HCT116 (cell line): ENCODE data around the gene DENND1C.

Source experiments
- CEBPB ChIP-seq: IDR thresholded peaks from 2 replicates; pipeline ENCODE4 v1.6.1; 2012; ENCODE audit warnings: low read depth
- EGR1 ChIP-seq: IDR thresholded peaks from 2 replicates; pipeline ENCODE4 v1.6.1; 2012; ENCODE audit warnings: low read depth
- ELF1 ChIP-seq: IDR thresholded peaks from 2 replicates; pipeline ENCODE4 v1.6.1; 2012; ENCODE audit warnings: low read depth, borderline replicate concordance
- EZH2 ChIP-seq: fragments of 200-600 bp; sonication (generic); IDR thresholded peaks from 2 replicates; pipeline ENCODE4 v1.6.1; 2017; ENCODE audit warnings: antibody characterized with exemption, mixed run types
- EZH2phosphoT487 ChIP-seq: fragments of 200-600 bp; IDR thresholded peaks from 2 replicates; pipeline ENCODE4 v1.6.1; 2018; ENCODE audit warnings: antibody characterized with exemption, borderline replicate concordance
- FOSL1 ChIP-seq: IDR thresholded peaks from 2 replicates; pipeline ENCODE4 v1.6.1; 2012; ENCODE audit warnings: low read depth
- POLR2A ChIP-seq: IDR thresholded peaks from 2 replicates; pipeline ENCODE4 v1.7.0; 2011; ENCODE audit warnings: borderline replicate concordance; ENCODE audit not compliant: insufficient read depth, insufficient read length; ENCODE audit errors: extremely low read depth
- POLR2AphosphoS5 ChIP-seq: IDR thresholded peaks from 2 replicates; pipeline ENCODE4 v1.6.1; 2011; ENCODE audit warnings: mild to moderate bottlenecking, low read depth, low read length, moderate library complexity
- RAD21 ChIP-seq: IDR thresholded peaks from 2 replicates; pipeline ENCODE4 v1.6.1; 2012; ENCODE audit warnings: low read depth, mild to moderate bottlenecking
- SIN3A ChIP-seq: IDR thresholded peaks from 2 replicates; pipeline ENCODE4 v1.6.1; 2012; ENCODE audit warnings: low read depth
- SP1 ChIP-seq: IDR thresholded peaks from 2 replicates; pipeline ENCODE4 v1.6.1; 2012; ENCODE audit warnings: low read depth
- YY1 ChIP-seq: IDR thresholded peaks from 2 replicates; pipeline ENCODE4 v1.6.1; 2011; ENCODE audit warnings: low read length, low read depth, moderate library complexity, mild to moderate bottlenecking; ENCODE audit not compliant: insufficient replicate concordance; ENCODE audit errors: extremely low read depth
- TF ChIP-seq, protein P1 (sequence below), 3 experiments: fragments of 200-600 bp in 1 of 3; sonication (generic) in 1 of 3; IDR thresholded peaks in 2 of 3; conservative IDR thresholded peaks in 1 of 3; 2 replicates each; pipeline ENCODE4 v1.5.1; 2012 to 2017; ENCODE audit warnings: low read depth in 2 of 3, low read length in 2 of 3, antibody characterized with exemption in 1 of 3, borderline replicate concordance in 1 of 3, control low read depth in 1 of 3, mild to moderate bottlenecking in 1 of 3, mixed read lengths in 1 of 3, mixed run types in 1 of 3, moderate library complexity in 1 of 3; ENCODE audit not compliant: insufficient read depth in 1 of 3
- TF ChIP-seq, protein P2 (sequence below): IDR thresholded peaks from 2 replicates; pipeline ENCODE4 v1.6.1; 2012

DNA sequence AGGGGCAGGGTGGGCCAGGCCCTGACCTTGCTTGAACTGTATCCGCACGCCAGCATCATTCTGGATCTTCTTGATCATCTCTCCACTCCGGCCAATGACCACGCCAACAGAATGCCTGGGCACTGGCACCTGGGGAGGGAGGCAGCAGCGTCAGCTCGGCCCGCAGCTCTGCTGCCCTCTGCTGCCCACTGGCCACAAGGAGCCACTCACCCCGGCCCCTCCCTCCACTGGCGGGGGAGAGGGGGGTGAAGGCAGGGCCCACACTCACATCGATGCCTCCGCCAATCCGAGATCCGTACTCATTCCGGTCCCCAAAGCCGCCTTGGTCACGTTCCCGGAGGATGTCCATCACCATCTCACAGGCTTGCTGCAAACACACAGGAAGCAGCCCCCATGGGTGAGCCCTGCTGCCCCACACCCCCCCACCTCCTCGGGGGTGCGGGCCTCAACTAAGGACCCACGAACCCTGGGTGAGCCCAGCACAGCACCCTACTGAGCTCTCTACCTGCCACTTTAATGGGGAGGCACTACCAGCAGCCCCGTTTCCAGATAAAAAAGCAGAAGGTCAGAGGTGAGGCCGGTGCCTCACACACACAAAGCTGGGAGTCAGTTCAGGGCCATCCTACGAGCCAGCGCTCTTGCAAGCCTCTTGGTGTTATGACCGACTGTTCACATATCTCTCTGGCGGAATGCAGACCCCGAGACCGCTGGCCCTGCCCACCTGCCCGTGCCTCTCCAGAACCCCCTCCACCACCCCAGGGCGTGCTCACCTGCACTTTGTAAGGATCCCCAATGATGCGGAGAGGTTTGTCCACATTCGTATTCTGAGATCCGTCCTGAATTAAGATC lies 63.6 kb downstream of the DENND1C start:
- TF ChIP-seq, protein P1, sequence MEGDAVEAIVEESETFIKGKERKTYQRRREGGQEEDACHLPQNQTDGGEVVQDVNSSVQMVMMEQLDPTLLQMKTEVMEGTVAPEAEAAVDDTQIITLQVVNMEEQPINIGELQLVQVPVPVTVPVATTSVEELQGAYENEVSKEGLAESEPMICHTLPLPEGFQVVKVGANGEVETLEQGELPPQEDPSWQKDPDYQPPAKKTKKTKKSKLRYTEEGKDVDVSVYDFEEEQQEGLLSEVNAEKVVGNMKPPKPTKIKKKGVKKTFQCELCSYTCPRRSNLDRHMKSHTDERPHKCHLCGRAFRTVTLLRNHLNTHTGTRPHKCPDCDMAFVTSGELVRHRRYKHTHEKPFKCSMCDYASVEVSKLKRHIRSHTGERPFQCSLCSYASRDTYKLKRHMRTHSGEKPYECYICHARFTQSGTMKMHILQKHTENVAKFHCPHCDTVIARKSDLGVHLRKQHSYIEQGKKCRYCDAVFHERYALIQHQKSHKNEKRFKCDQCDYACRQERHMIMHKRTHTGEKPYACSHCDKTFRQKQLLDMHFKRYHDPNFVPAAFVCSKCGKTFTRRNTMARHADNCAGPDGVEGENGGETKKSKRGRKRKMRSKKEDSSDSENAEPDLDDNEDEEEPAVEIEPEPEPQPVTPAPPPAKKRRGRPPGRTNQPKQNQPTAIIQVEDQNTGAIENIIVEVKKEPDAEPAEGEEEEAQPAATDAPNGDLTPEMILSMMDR (IDR thresholded peaks at IDR 0.05 in 2 of 3, conservative IDR thresholded peaks at IDR 0.05 in 1 of 3; ENCODE audit: borderline replicate concordance in 1 of 3, insufficient read depth in 1 of 3, low read depth in 2 of 3, low read length in 2 of 3), result peak in 2 of 3 experiments; percentile 43 to 50; a peak in 3 of 6 replicates
- TF ChIP-seq POLR2AphosphoS5, result no peak
- TF ChIP-seq EZH2, result no peak
- no peak for TF ChIP-seq SP1
- TF ChIP-seq POLR2A, result no peak
- TF ChIP-seq, protein P2, sequence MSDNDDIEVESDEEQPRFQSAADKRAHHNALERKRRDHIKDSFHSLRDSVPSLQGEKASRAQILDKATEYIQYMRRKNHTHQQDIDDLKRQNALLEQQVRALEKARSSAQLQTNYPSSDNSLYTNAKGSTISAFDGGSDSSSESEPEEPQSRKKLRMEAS, result no peak
- TF ChIP-seq YY1, result no peak
- TF ChIP-seq EGR1, result no peak
- TF ChIP-seq FOSL1, result no peak
- no peak for TF ChIP-seq RAD21
- TF ChIP-seq CEBPB, result no peak
- TF ChIP-seq ELF1, result no peak
- no peak for TF ChIP-seq EZH2phosphoT487
- TF ChIP-seq SIN3A, result no peak
